Urinary bladder (tissue), 4 donors: ENCODE data around the gene ZNF19. TPM values are rescaled to one million over a fixed set of nuclear protein-coding genes. Genes with fewer than 3 reads are reported as not detected.

Experiments
- DNase-seq: peaks from one replicate; pipeline ENCODE4 v3.0.0-alpha.2; 2015; ENCODE audit errors: extremely low spot score
- H3K27ac ChIP-seq: one replicate; pipeline ENCODE4 v1.5.1; 2013; ENCODE audit warnings: low read depth, mild to moderate bottlenecking, moderate library complexity
- H3K36me3 ChIP-seq: one replicate; pipeline ENCODE4 v1.6.1; 2013; ENCODE audit warnings: mild to moderate bottlenecking, moderate library complexity; ENCODE audit not compliant: insufficient read depth
- H3K4me1 ChIP-seq: one replicate; pipeline ENCODE4 v1.6.1; 2013; ENCODE audit warnings: mild to moderate bottlenecking, moderate library complexity; ENCODE audit not compliant: insufficient read depth
- H3K4me3 ChIP-seq: one replicate; pipeline ENCODE4 v1.5.1; 2013; ENCODE audit warnings: low read depth, low read length
- WGBS: extraction: QIAGEN DNeasy Blood & Tissue Kit; methylation state at CpG from one replicate; pipeline ENCODE4 v1.1.7; 2013; 5-methylcytosine and 5-hydroxymethylcytosine counted together
- polyA plus RNA-seq: library from polyadenylated mRNA; stranded (reverse); fragments of 200-250 nt; gene quantifications from one replicate; pipeline ENCODE4 v1.2.3, GENCODE V29; 2013
- total RNA-seq: library from RNA; depleted of rRNA; stranded (reverse); fragments of >200 nt; gene quantifications from one replicate; pipeline ENCODE4 v1.2.3, GENCODE V29; 2014
- donor health status: healthy with polysubstance abuse.
- donor health status: healthy.

ZNF19 gene
- total and polyA plus RNA-seq, 2 donors = 3.1 to 6.0 TPM

- 92% methylated on average over 4 of the region's 4 CpGs for WGBS
- Histone ChIP-seq H3K27ac (no peak overlapping the region), H3K4me1 (no peaks in the 10 kb centered on the region), H3K36me3 (peaks cover 6% of the 10 kb centered on the region), H3K4me3 (no peak overlapping the region)
- DNase-seq = no peak
Measured at GRCh38 chr16:71476457-71477124, 12.5 kb downstream of the ZNF19 start.

- Histone ChIP-seq H3K4me3 (no peak overlapping the region), H3K36me3 (peaks cover 6% of the 10 kb centered on the region), H3K4me1 (no peaks in the 10 kb centered on the region), H3K27ac (no peak overlapping the region)
- WGBS = 90% methylated on average over 3 of the region's 3 CpGs
- no peak for DNase-seq
Measured at GRCh38 chr16:71474864-71475263, 14.3 kb downstream of the ZNF19 start.

GRCh38 chr16:71473891-71474290 is 15.2 kb downstream of the ZNF19 start:
- 92% methylated on average over 5 of the region's 5 CpGs for WGBS
- Histone ChIP-seq H3K27ac (no peak overlapping the region), H3K36me3 (peaks cover 6% of the 10 kb centered on the region), H3K4me3 (no peak overlapping the region), H3K4me1 (no peaks in the 10 kb centered on the region)
- no peak for DNase-seq

- no peak overlapping the region for H3K27ac ChIP-seq
- no peaks in the 10 kb centered on the region for H3K4me1 ChIP-seq
- 93% methylated on average over 2 of the region's 2 CpGs for WGBS
- H3K36me3 ChIP-seq = peaks cover 8% of the 10 kb centered on the region
- no peak overlapping the region for H3K4me3 ChIP-seq
- DNase-seq = no peak
Measured at GRCh38 chr16:71472931-71473330, 16.2 kb downstream of the ZNF19 start.

- Histone ChIP-seq H3K36me3 (peaks cover 8% of the 10 kb centered on the region), H3K27ac (no peak overlapping the region), H3K4me3 (no peak overlapping the region), H3K4me1 (no peaks in the 10 kb centered on the region)
- WGBS = 81% methylated on average over 2 of the region's 2 CpGs
- no peak for DNase-seq
Measured at GRCh38 chr16:71472051-71472450, 17.1 kb downstream of the ZNF19 start.

GRCh38 chr16:71467810-71468209 is 21.3 kb downstream of the ZNF19 start:
- Histone ChIP-seq H3K36me3 (peaks cover 2% of the 10 kb centered on the region), H3K4me3 (no peak overlapping the region), H3K27ac (no peak overlapping the region), H3K4me1 (no peaks in the 10 kb centered on the region)
- no peak for DNase-seq
- 25% methylated on average over 9 of the region's 9 CpGs for WGBS

GRCh38 chr16:71464231-71464630 is 24.9 kb downstream of the ZNF19 start:
- no peaks in the 10 kb centered on the region for H3K4me1 ChIP-seq
- H3K36me3 ChIP-seq = peaks cover 2% of the 10 kb centered on the region
- DNase-seq = no peak
- no peak overlapping the region for H3K27ac ChIP-seq
- 60% methylated on average over 1 of the region's 1 CpG for WGBS
- no peak overlapping the region for H3K4me3 ChIP-seq

- Histone ChIP-seq H3K27ac (peak within 1 kb of the TSS; percentile 82), H3K36me3 (no peaks in the 10 kb centered on the region), H3K4me1 (no peaks in the 10 kb centered on the region), H3K4me3 (peak within 1 kb of the TSS; percentile 96)
- under 1% methylated on average over 52 of the region's 52 CpGs for WGBS
- DNase-seq = peak; percentile 25
Measured at GRCh38 chr16:71461686-71462648, 27.2 kb downstream of the ZNF19 start, which contains the start of gene ZNF23. Gene ZNF23 (minus strand): TSS chr16:71462247. CDS start chr16:71456796, 5,451 bp downstream.

GRCh38 chr16:71460941-71461340 is 28.2 kb downstream of the ZNF19 start:
- WGBS = 93% methylated on average over 1 of the region's 1 CpG
- no peak for DNase-seq
- Histone ChIP-seq H3K27ac (no peak overlapping the region), H3K4me3 (peak overlapping the region; percentile 96), H3K4me1 (no peaks in the 10 kb centered on the region), H3K36me3 (no peaks in the 10 kb centered on the region)

GRCh38 chr16:71460236-71460635 is 28.9 kb downstream of the ZNF19 start:
- DNase-seq = no peak
- no peak overlapping the region for H3K27ac ChIP-seq
- whole genome bisulfite sequencing = 57% methylated on average over 4 of the region's 4 CpGs
- H3K36me3 ChIP-seq = no peaks in the 10 kb centered on the region
- no peaks in the 10 kb centered on the region for H3K4me1 ChIP-seq
- no peak overlapping the region for H3K4me3 ChIP-seq

GRCh38 chr16:71459510-71459909 is 29.6 kb downstream of the ZNF19 start:
- Histone ChIP-seq H3K36me3 (no peaks in the 10 kb centered on the region), H3K4me1 (no peaks in the 10 kb centered on the region), H3K27ac (no peak overlapping the region), H3K4me3 (no peak overlapping the region)
- DNase-seq = no peak

- WGBS = 92% methylated on average over 4 of the region's 4 CpGs
- no peak overlapping the region for H3K27ac ChIP-seq
- H3K4me3 ChIP-seq = no peak overlapping the region
- no peaks in the 10 kb centered on the region for H3K4me1 ChIP-seq
- peaks cover 5% of the 10 kb centered on the region for H3K36me3 ChIP-seq
- DNase-seq = no peak
Measured at GRCh38 chr16:71456801-71457200, 32.3 kb downstream of the ZNF19 start.

GRCh38 chr16:71453036-71453435 is 36.1 kb downstream of the ZNF19 start:
- DNase-seq = no peak
- Histone ChIP-seq H3K4me1 (no peaks in the 10 kb centered on the region), H3K36me3 (peaks cover 18% of the 10 kb centered on the region), H3K27ac (no peak overlapping the region), H3K4me3 (no peak overlapping the region)

GRCh38 chr16:71449020-71449419 is 40.1 kb downstream of the ZNF19 start:
- no peak overlapping the region for H3K27ac ChIP-seq
- WGBS = 99% methylated on average over 3 of the region's 3 CpGs
- no peak overlapping the region for H3K4me3 ChIP-seq
- no peaks in the 10 kb centered on the region for H3K4me1 ChIP-seq
- no peak for DNase-seq
- peaks cover 18% of the 10 kb centered on the region for H3K36me3 ChIP-seq
